ENCODE results near the gene LMO4.

The LMO4 gene

DNA sequence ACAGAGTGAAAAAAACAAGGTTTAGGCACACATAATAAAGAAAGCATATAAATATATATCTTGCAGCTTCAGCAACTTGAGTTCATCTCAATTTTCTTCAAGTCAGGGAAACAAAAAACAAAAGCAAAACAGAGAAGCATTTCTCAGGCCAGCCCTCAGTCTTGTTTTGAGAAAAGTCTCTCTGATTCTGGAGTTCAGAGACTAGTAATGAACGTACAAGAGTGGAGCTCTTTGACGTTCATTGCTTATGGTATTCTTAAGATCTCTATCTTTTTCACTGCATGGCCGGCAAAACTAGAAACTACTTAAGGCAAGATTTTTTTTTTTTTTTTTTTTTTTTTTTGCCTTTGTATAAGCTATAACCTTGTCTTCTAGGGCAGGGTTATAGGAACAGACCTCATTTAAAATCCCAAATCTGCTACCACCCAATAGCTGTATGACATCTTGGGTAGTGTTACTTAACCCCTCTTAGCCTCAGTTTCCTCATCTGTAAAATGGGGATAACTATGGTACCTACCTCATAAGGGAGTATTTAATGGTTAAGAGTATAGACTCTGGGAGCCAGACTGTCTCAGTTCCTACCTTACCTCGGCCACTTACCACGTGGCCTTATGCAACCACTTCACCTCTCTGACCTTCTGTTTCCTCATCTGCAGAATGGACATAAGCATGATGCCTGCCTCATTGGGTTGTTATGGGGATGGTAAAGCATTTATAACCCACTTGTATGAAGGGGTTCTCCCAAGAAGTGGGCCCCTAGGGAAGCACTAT is 33.6 kb downstream of the LMO4 start:
- H3K9me3 Mint-ChIP-seq: peaks cover 0 to 7% of the 10 kb centered on the region in 2 donors
- no peaks in the 10 kb centered on the region for H3K27me3 Mint-ChIP-seq
- ATAC-seq (replicated peaks): no peak
- H3K36me3 Mint-ChIP-seq: peaks cover 0 to 2% of the 10 kb centered on the region in 2 donors
- no peak for DNase-seq
- H3K4me1 Mint-ChIP-seq: no peaks in the 10 kb centered on the region
- H3K4me3 Mint-ChIP-seq: no peak overlapping the region
- no peak overlapping the region for H3K27ac Mint-ChIP-seq

DNA sequence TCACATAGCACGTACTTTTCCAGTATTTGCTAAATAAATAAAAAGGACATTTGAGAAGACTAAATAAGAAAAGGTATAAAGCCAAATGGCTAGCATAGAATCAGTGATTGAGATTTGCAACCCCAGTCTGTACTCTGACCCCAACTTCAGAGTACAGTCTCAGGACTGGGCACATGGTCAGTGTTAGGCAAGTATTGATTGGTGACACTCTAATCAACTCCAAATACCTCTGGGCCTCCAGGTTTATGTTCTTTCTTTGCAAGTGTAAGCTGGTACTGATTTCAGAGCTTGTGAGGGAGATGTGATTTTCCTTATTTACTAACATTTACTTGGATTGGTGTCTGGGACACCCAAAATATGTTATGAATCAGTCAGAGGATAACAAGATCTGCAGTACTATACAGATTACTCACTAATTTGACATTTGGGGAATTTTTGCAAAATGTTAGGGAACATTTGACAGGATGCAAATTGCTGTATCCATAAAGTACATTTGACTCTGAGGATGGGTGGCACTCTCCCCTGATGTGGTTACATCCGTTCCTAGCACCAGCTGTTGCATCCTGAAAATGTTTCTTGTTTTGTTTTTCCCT is 34.2 kb downstream of the LMO4 start:
- Mint-ChIP-seq H3K27ac (no peak overlapping the region), H3K36me3 (peaks cover 0 to 5% of the 10 kb centered on the region in 2 donors), H3K4me1 (no peaks in the 10 kb centered on the region), H3K27me3 (no peaks in the 10 kb centered on the region), H3K9me3 (peaks cover 0 to 7% of the 10 kb centered on the region in 2 donors), H3K4me3 (no peak overlapping the region)
- ATAC-seq (replicated peaks) (no peak), DNase-seq (no peak)

DNA sequence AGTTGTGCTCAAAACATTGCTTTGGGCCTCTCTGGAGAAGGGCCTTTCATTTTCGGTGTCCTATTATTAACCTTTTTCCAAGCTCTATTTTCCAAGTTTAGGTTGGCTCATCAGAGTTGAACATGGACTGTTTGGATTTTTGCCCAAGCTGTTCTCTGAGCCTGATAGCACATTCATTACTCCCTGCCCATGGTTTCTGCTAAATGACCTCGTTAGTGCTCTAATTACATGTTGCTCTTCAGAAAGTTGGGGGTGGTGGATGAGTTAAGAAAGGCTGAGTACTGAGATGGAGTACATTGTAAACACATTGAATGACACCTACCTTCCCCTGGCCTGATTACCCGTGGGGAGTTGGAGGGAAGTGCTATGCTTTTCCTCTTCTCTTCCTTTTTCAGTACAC is 38.9 kb downstream of the LMO4 start:
- Mint-ChIP-seq H3K27ac (no peak overlapping the region), H3K4me3 (no peak overlapping the region)

DNA sequence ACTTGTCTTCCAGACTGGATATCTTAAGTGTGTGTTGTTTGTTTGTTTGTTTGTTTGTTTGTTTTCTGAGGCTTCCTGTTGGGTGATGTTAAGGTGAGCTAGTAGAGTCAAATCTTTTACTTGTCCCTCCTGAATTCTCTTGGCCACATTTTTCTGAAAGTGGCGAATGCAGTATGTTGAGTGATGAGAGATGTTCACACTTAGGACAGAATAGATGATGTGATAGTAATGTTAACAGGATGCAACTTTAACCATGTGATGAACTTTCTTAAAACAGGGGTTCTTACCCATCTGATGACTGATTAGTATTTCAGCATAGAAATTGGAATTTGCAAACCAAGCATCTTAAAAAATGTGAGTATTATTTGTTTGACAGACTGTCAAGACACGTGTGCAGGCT is 40.2 kb downstream of the LMO4 start:
- Mint-ChIP-seq H3K27ac (no peak overlapping the region), H3K4me3 (no peak overlapping the region), H3K9me3 (peaks cover 0 to 5% of the 10 kb centered on the region in 2 donors), H3K27me3 (no peaks in the 10 kb centered on the region), H3K4me1 (no peaks in the 10 kb centered on the region), H3K36me3 (peaks cover 0 to 5% of the 10 kb centered on the region in 2 donors)
- ATAC-seq (replicated peaks) (no peak), DNase-seq (no peak)

More for the DNA sequence above, 38.9 kb downstream of the LMO4 start:
- Mint-ChIP-seq H3K4me1 (no peaks in the 10 kb centered on the region), H3K9me3 (peaks cover 0 to 5% of the 10 kb centered on the region in 2 donors), H3K36me3 (peaks cover 0 to 5% of the 10 kb centered on the region in 2 donors), H3K27me3 (no peaks in the 10 kb centered on the region)
- no peak for ATAC-seq (replicated peaks)
- no peak for DNase-seq

DNA sequence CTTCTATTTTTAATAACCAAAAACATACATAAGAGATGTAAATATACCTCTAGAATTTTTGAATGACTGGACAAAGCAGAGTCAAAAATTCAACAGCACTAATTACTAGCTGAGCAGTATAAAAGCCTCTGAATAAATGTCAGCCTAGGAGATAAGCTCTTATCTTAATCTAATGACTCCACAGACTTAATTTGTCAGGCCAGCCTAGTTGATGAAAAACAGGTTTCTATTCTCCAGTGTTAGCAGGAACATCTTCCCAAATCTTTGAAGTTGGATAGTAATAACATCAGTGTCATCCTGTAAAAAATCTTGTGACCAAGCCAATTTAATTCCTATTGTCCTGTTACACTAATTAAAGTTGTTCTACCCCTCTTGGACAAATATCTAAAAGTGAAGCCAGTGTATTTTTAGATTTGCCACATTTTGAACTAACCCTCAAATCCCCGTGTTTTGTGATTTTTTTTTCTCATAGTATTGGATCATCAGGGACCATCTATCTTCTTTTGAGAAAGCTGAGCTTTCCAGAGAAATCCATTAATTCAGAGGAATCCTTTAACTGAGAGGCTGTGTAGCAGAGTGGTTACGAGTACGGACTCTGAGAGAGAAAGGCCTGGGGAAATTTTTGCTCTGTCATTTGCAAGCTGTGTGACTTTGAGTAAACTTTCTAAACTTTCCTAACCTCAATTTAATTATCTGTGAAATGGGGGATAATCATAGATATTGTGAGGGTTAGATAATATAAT is 41.2 kb downstream of the LMO4 start:
- H3K27me3 Mint-ChIP-seq: no peaks in the 10 kb centered on the region
- peaks cover 0 to 3% of the 10 kb centered on the region in 2 donors for H3K9me3 Mint-ChIP-seq
- ATAC-seq (replicated peaks) (no peak), DNase-seq (no peak)
- H3K4me1 Mint-ChIP-seq: no peaks in the 10 kb centered on the region
- H3K36me3 Mint-ChIP-seq: peaks cover 0 to 5% of the 10 kb centered on the region in 2 donors
- H3K27ac Mint-ChIP-seq: no peak overlapping the region
- no peak overlapping the region for H3K4me3 Mint-ChIP-seq

DNA sequence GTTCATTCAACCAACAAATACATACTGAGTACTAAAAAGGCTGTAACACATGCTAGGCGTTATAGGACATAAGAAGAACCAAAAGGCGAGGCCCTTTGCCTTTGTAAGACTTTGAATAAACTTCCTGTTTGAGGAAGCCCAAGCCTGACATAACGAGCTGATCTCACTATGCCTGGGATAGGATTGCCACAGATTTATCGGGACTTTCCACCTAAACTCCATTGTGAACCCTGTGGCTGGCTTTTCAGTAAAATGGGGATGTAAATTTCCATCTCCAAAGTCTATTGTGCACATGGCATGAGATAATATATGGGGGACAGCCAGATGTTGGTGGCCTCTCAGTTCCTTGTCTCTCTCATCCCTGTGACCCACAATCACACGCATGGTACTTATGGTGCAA is 41.9 kb downstream of the LMO4 start:
- Mint-ChIP-seq H3K27me3 (no peaks in the 10 kb centered on the region), H3K4me1 (no peaks in the 10 kb centered on the region), H3K27ac (no peak overlapping the region), H3K4me3 (no peak overlapping the region), H3K9me3 (peaks cover 0 to 3% of the 10 kb centered on the region in 2 donors), H3K36me3 (peaks cover 0 to 5% of the 10 kb centered on the region in 2 donors)
- ATAC-seq (replicated peaks) (no peak), DNase-seq (no peak)

DNA sequence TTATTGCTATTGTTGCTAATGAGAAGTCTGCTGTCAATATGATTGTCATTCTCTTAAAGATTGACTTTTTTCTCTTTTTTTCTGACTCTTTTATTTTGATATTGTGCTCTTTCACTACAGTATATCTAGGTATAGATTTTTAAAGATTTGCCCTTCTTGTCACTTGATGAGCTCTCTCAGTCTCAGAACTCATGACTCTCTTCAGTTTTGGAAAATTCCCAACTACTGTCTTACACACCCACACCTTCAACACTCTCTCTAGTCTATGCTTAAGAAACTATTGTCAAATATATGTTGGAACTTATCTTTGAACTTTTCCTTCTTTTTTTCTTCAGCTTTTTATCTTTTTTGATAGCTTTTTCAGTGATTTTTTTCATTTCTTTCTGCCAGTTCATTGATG is 50.6 kb downstream of the LMO4 start:
- Mint-ChIP-seq H3K4me1 (no peaks in the 10 kb centered on the region), H3K27ac (no peak overlapping the region), H3K4me3 (no peak overlapping the region), H3K9me3 (peaks cover 11 to 19% of the 10 kb centered on the region in 2 donors), H3K27me3 (peaks cover 8 to 16% of the 10 kb centered on the region in 2 donors), H3K36me3 (peaks cover 9 to 14% of the 10 kb centered on the region in 2 donors)
- DNase-seq (no peak), ATAC-seq (replicated peaks) (no peak)

DNA sequence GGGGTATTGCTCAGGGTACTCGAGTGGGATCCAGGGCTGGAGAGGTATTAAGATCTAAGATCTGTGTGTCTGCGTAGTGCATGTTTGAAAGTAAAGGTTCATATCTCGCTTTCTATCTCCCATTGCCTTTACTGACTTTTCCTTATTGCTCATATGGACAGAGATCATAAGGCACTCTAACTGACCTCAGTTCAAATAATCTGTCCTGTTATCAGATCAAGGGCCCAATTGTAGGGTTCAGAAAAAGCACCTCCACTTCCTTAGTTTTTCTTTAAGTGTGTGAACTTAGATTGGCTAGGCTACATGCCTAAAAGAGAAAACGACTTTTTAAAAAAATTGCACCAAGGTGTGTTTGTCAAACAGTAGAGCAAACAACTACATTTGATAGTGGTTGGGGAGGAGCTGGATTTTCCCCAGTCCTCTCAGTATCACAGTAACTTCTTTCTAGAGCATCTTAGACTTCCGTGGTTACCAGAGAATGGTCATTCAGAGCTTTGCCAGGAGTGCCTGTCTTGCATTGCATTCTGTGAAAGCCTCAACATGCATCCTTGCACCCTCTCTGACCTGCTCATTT is 57.6 kb downstream of the LMO4 start:
- no peak overlapping the region for H3K27ac Mint-ChIP-seq
- no peaks in the 10 kb centered on the region for H3K4me1 Mint-ChIP-seq
- no peaks in the 10 kb centered on the region for H3K9me3 Mint-ChIP-seq
- H3K4me3 Mint-ChIP-seq: no peak overlapping the region
- ATAC-seq (replicated peaks) (no peak), DNase-seq (no peak)
- no peaks in the 10 kb centered on the region for H3K36me3 Mint-ChIP-seq
- H3K27me3 Mint-ChIP-seq: peaks cover 0 to 6% of the 10 kb centered on the region in 2 donors

DNA sequence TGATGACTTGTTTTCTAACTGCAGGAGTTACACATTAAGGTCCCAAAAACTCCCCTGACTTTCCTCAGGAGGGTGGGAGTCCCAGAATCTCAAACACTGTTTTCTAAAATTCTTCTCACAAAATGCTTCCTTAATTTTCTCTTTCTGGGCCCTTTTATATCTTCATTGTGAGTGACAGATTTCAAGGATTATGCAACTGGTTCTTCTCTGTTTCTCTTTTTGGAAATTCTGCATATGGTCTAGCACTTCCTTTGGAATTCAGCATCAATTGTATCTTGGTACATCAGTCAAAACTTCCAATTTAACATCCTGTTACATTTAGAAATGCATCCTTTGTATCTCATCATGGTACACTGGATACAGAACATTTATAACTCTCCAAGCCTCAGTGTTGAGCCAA is 59.7 kb downstream of the LMO4 start:
- no peak overlapping the region for H3K4me3 Mint-ChIP-seq
- H3K27me3 Mint-ChIP-seq: peaks cover 0 to 2% of the 10 kb centered on the region in 2 donors
- H3K4me1 Mint-ChIP-seq: no peaks in the 10 kb centered on the region
- H3K27ac Mint-ChIP-seq: no peak overlapping the region
- H3K36me3 Mint-ChIP-seq: no peaks in the 10 kb centered on the region
- no peak for ATAC-seq (replicated peaks)
- H3K9me3 Mint-ChIP-seq: no peaks in the 10 kb centered on the region
- no peak for DNase-seq

DNA sequence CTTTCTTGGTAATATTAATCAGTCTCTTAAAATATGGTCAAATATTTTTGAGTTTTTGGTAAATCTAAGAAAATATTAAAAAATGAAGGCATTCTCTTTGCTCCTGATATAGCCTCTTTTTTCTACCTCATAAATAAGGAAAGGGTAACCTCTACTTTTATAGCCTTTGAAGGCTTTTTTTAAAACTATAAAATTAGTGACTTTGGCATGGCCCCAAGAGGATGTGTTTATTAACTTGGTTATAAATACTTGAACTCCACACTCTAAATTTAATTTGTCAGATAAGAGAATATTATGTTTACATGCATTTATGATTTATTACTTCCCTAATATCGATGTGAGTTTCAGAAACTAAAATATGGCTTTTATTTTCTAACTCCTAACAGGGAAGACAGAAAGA is 60.3 kb downstream of the LMO4 start:
- ATAC-seq (replicated peaks): no peak
- Mint-ChIP-seq H3K4me3 (no peak overlapping the region), H3K9me3 (no peaks in the 10 kb centered on the region)

DNA sequence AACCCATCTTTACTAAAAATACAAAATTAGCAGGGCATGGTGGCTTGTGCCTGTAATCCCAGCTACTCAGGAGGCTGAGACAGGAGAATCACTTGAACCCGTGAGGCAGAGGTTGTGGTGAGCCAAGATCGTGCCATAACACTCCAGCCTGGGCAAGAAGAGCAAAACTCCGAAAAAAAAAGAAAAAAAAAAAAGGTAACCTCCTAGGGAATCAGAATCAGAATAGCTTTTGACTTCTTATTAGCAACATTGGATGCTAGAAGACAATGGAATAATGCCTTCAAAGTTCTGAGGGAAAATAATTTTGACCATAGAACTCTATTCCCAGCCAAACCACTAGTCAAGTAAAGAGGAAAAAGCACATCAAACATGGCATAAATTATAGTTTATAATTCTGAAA is 60.9 kb downstream of the LMO4 start:
- no peaks in the 10 kb centered on the region for H3K27me3 Mint-ChIP-seq
- DNase-seq (no peak), ATAC-seq (replicated peaks) (no peak)
- H3K4me1 Mint-ChIP-seq: no peaks in the 10 kb centered on the region
- no peaks in the 10 kb centered on the region for H3K9me3 Mint-ChIP-seq
- H3K4me3 Mint-ChIP-seq: no peak overlapping the region
- H3K36me3 Mint-ChIP-seq: no peaks in the 10 kb centered on the region
- H3K27ac Mint-ChIP-seq: no peak overlapping the region

More for the DNA sequence above, 60.3 kb downstream of the LMO4 start:
- no peak for DNase-seq
- no peaks in the 10 kb centered on the region for H3K36me3 Mint-ChIP-seq
- no peaks in the 10 kb centered on the region for H3K27me3 Mint-ChIP-seq
- H3K4me1 Mint-ChIP-seq: no peaks in the 10 kb centered on the region
- no peak overlapping the region for H3K27ac Mint-ChIP-seq

DNA sequence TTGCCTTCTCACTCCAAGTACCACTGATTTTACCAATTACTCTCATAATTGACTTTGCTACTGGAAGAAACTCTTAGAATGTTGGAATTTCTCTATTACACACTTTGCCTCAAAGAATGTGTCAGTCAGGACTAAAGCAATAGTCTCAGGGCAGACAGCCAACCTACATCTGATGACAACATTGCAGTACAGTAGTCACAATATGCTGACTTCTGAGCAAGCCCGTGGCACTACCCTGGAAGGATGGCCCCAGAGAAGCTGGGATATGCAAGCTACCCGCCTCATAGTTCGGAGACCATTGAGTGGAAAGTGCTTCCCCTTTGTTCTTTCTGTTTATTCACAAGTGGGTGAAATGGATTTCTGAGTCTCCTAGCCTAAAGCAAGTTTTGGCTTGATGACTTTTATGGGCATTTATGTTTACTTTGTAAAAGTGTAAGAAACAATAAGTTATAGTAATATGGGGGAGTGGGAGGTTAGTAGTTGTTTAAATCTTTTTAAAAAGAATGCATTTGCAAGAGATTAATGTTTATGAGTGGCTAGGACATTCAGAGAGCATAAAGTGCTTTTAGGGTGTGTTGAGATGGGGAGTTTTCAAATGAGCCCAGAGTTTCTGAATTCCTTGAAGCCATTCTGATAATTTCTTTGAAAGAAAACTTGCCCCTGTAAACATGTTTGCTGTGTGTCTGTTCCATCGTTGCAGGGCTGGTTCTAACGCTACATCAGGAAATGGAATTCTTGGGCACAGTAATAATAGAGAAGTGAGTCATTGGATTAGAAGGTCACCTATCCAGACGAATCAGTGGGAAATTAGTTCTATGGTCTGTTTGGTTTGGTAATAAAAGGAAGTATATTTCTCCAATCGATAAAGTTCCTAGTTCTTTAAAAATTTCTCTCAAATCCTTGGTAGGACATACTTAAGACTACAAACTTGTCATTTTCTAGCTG is 63.8 kb downstream of the LMO4 start:
- Mint-ChIP-seq H3K4me3 (no peak overlapping the region), H3K36me3 (no peaks in the 10 kb centered on the region), H3K27ac (no peak overlapping the region), H3K4me1 (no peaks in the 10 kb centered on the region), H3K27me3 (no peaks in the 10 kb centered on the region), H3K9me3 (no peaks in the 10 kb centered on the region)
- no peak for DNase-seq
- no peak for ATAC-seq (replicated peaks)

DNA sequence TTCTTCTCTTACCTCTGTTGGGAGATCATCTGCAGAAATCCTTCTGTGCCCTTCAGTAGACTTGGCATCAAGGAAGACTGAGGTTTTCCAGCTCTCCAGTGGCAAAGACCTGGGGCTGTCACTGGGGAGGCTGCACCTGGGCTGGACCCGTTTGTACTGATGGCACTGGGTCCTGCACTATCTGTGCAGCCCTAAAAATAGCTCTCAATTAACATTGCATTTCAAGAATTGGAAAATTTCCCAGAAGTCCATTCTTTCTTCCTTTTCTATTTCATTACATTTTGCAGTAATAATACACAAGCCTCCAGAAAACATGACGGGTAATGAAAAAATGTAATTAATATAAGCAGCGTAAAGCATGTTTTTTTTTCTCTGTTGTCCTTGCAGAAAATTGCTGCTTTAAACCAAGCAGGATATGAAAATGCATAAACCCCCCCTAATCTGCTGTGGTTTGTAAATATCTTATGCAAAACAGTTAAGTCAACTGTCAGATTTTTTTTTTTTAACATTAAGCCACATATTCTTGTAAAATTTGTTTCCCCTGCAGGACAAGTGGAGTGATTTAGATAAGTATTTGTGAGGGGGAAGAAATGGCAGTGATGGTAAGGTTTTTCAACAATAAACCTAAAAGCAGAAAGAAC is 64.9 kb downstream of the LMO4 start:
- no peak for DNase-seq
- Mint-ChIP-seq H3K36me3 (no peaks in the 10 kb centered on the region), H3K27me3 (no peaks in the 10 kb centered on the region), H3K4me1 (no peaks in the 10 kb centered on the region), H3K4me3 (no peak overlapping the region), H3K9me3 (no peaks in the 10 kb centered on the region), H3K27ac (no peak overlapping the region)
- ATAC-seq (replicated peaks): no peak
